GM23338 (cell line): ENCODE data around the gene HELZ.

Experiments
- CREB1 ChIP-seq: fragments of 250-450 bp; sonication (Bioruptor Pico); IDR thresholded peaks from 2 replicates; pipeline ENCODE4 v1.5.0; 2020; ENCODE audit warnings: low read depth, mild to moderate bottlenecking, moderate library complexity
- EZH2 ChIP-seq: fragments of 200-600 bp; sonication (generic); IDR thresholded peaks from one replicate; pipeline ENCODE4 v1.8.0; 2017; ENCODE audit warnings: antibody characterized with exemption, mild to moderate bottlenecking, low read depth; ENCODE audit not compliant: unreplicated experiment
- EZH2phosphoT487 ChIP-seq: fragments of 200-600 bp; sonication (generic); IDR thresholded peaks from one replicate; pipeline ENCODE4 v1.8.1; 2018; ENCODE audit warnings: antibody characterized with exemption; ENCODE audit not compliant: unreplicated experiment
- POLR2AphosphoS5 ChIP-seq: IDR thresholded peaks from 2 replicates; pipeline ENCODE4 v1.6.1; 2016; ENCODE audit warnings: antibody characterized with exemption, low read depth
- STAT1 ChIP-seq: IDR thresholded peaks from one replicate; pipeline ENCODE4 v1.6.1; 2016; ENCODE audit warnings: antibody characterized with exemption; ENCODE audit not compliant: unreplicated experiment
- ZNF114 ChIP-seq: fragments of 250-450 bp; sonication (Bioruptor Pico); IDR thresholded peaks from 2 replicates; pipeline ENCODE4 v1.5.0; 2020; ENCODE audit warnings: mild to moderate bottlenecking, moderate library complexity
- ZNF331 ChIP-seq: fragments of 250-450 bp; sonication (Bioruptor Pico); IDR thresholded peaks from 2 replicates; pipeline ENCODE4 v1.5.0; 2020; ENCODE audit warnings: low read depth, mild to moderate bottlenecking, moderate library complexity
- TF ChIP-seq, protein P1 (sequence below), 2 experiments: fragments of 200-600 bp in 1 of 2; sonication (generic) in 1 of 2; conservative IDR thresholded peaks; 2 replicates each; pipeline versions ENCODE4 v1.5.1 to v1.6.1; 2016 to 2017; ENCODE audit warnings: antibody characterized with exemption in 2 of 2, low read depth in 2 of 2, mild to moderate bottlenecking in 2 of 2, moderate library complexity in 1 of 2
- TF ChIP-seq, protein P2 (sequence below): IDR thresholded peaks from one replicate; pipeline ENCODE4 v1.6.1; 2018; ENCODE audit warnings: antibody characterized with exemption; ENCODE audit not compliant: unreplicated experiment

DNA sequence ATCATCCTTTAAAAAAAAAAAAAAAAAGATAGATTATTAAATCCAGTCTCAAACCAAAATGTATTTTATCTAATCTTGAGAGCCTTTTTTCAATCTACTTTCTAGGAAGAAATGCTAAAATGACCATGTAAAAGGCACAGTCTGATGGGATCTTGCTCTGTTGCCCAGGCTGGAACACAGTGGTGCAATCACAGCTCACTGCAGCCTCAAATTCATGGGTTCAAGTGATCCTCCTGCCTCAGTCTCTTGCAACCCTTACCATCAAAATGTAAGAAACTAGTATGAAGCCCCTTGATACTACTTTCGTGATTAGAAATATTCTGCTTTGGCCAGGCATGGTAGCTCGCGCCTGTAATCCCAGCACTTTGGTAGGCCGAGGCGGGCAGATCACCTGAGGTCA, 70.8 kb downstream of the HELZ start:
- TF ChIP-seq, protein P1, sequence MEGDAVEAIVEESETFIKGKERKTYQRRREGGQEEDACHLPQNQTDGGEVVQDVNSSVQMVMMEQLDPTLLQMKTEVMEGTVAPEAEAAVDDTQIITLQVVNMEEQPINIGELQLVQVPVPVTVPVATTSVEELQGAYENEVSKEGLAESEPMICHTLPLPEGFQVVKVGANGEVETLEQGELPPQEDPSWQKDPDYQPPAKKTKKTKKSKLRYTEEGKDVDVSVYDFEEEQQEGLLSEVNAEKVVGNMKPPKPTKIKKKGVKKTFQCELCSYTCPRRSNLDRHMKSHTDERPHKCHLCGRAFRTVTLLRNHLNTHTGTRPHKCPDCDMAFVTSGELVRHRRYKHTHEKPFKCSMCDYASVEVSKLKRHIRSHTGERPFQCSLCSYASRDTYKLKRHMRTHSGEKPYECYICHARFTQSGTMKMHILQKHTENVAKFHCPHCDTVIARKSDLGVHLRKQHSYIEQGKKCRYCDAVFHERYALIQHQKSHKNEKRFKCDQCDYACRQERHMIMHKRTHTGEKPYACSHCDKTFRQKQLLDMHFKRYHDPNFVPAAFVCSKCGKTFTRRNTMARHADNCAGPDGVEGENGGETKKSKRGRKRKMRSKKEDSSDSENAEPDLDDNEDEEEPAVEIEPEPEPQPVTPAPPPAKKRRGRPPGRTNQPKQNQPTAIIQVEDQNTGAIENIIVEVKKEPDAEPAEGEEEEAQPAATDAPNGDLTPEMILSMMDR (conservative IDR thresholded peaks at IDR 0.05; ENCODE audit: low read depth in 2 of 2): no peak
- TF ChIP-seq EZH2 (no peak), EZH2phosphoT487 (no peak), POLR2AphosphoS5 (no peak), ZNF331 (no peak), CREB1 (CRISPR knock-in tag) (no peak), STAT1 (no peak), ZNF114 (CRISPR knock-in tag) (no peak)
- TF ChIP-seq, protein P2, sequence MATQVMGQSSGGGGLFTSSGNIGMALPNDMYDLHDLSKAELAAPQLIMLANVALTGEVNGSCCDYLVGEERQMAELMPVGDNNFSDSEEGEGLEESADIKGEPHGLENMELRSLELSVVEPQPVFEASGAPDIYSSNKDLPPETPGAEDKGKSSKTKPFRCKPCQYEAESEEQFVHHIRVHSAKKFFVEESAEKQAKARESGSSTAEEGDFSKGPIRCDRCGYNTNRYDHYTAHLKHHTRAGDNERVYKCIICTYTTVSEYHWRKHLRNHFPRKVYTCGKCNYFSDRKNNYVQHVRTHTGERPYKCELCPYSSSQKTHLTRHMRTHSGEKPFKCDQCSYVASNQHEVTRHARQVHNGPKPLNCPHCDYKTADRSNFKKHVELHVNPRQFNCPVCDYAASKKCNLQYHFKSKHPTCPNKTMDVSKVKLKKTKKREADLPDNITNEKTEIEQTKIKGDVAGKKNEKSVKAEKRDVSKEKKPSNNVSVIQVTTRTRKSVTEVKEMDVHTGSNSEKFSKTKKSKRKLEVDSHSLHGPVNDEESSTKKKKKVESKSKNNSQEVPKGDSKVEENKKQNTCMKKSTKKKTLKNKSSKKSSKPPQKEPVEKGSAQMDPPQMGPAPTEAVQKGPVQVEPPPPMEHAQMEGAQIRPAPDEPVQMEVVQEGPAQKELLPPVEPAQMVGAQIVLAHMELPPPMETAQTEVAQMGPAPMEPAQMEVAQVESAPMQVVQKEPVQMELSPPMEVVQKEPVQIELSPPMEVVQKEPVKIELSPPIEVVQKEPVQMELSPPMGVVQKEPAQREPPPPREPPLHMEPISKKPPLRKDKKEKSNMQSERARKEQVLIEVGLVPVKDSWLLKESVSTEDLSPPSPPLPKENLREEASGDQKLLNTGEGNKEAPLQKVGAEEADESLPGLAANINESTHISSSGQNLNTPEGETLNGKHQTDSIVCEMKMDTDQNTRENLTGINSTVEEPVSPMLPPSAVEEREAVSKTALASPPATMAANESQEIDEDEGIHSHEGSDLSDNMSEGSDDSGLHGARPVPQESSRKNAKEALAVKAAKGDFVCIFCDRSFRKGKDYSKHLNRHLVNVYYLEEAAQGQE: no peak
